Stimulated activated CD4-positive, alpha-beta T cell treated with anti-CD3 and anti-CD28 coated beads, Interleukin-2, amount 100 ng/mL, for 24 hours (primary cell): ENCODE results near the gene BTBD16.

Experiments
- DNase-seq, 2 donors: peaks; one replicate each; pipeline ENCODE4 v3.0.0-alpha.2; 2020

The BTBD16 gene

GRCh38 chr10:122376364-122376961 lies 105.4 kb downstream of the BTBD16 start:
- no peak for DNase-seq

GRCh38 chr10:122379041-122379440 lies 107.9 kb downstream of the BTBD16 start:
- DNase-seq, result no peak

- DNase-seq, result no peak
These were observed 108.4 kb downstream of the BTBD16 start for GRCh38 chr10:122379537-122379936.

- no peak for DNase-seq
These were observed 109.6 kb downstream of the BTBD16 start for GRCh38 chr10:122380703-122381102.

- no peak for DNase-seq
These were observed 110.6 kb downstream of the BTBD16 start for GRCh38 chr10:122381680-122382079.

GRCh38 chr10:122386514-122386913 lies 115.4 kb downstream of the BTBD16 start:
- no peak for DNase-seq

GRCh38 chr10:122387572-122387971 lies 116.5 kb downstream of the BTBD16 start:
- no peak for DNase-seq
